Raji (cell line): ENCODE data around the gene CTNNBL1.

Experiments used
- POLR2A ChIP-seq: IDR thresholded peaks from 2 replicates; pipeline ENCODE4 v1.6.1; 2011; ENCODE audit warnings: low read depth, low read length, control low read depth; ENCODE audit not compliant: insufficient read depth

Gene CTNNBL1

GRCh38 chr20:37776049-37776448, 82.2 kb downstream of the CTNNBL1 start:
- TF ChIP-seq POLR2A: no peak

- TF ChIP-seq POLR2A: no peak
Observed at GRCh38 chr20:37776526-37776925, 82.7 kb downstream of the CTNNBL1 start.

GRCh38 chr20:37777012-37777950, 83.5 kb downstream of the CTNNBL1 start:
- no peak for TF ChIP-seq POLR2A

GRCh38 chr20:37777988-37778659, 84.3 kb downstream of the CTNNBL1 start:
- no peak for TF ChIP-seq POLR2A

- no peak for TF ChIP-seq POLR2A
Observed at GRCh38 chr20:37781626-37782025, 87.8 kb downstream of the CTNNBL1 start.

GRCh38 chr20:37786043-37786442, 92.2 kb downstream of the CTNNBL1 start:
- no peak for TF ChIP-seq POLR2A

GRCh38 chr20:37789408-37789807, 95.6 kb downstream of the CTNNBL1 start:
- no peak for TF ChIP-seq POLR2A

GRCh38 chr20:37790900-37791299, 97.1 kb downstream of the CTNNBL1 start:
- TF ChIP-seq POLR2A: no peak

GRCh38 chr20:37796121-37796520, 102.3 kb downstream of the CTNNBL1 start:
- no peak for TF ChIP-seq POLR2A

GRCh38 chr20:37796733-37797132, 102.9 kb downstream of the CTNNBL1 start:
- TF ChIP-seq POLR2A: no peak

- TF ChIP-seq POLR2A: no peak
Observed at GRCh38 chr20:37797669-37798175, 103.9 kb downstream of the CTNNBL1 start.

GRCh38 chr20:37798312-37798711, 104.5 kb downstream of the CTNNBL1 start:
- TF ChIP-seq POLR2A: no peak

GRCh38 chr20:37800618-37801017, 106.8 kb downstream of the CTNNBL1 start:
- TF ChIP-seq POLR2A: no peak

GRCh38 chr20:37801921-37802320, 108.1 kb downstream of the CTNNBL1 start:
- TF ChIP-seq POLR2A: no peak

- TF ChIP-seq POLR2A: no peak
Observed at GRCh38 chr20:37803438-37804307, 109.8 kb downstream of the CTNNBL1 start.
